LNCAP (cell line): ENCODE results near the gene WNT3A.

Source experiments
- TF ChIP-seq, protein P1 (sequence below): fragments of 450-650 bp; IDR thresholded peaks from 2 replicates; pipeline ENCODE4 v1.5.1; 2017; ENCODE audit warnings: mild to moderate bottlenecking

Gene WNT3A

DNA sequence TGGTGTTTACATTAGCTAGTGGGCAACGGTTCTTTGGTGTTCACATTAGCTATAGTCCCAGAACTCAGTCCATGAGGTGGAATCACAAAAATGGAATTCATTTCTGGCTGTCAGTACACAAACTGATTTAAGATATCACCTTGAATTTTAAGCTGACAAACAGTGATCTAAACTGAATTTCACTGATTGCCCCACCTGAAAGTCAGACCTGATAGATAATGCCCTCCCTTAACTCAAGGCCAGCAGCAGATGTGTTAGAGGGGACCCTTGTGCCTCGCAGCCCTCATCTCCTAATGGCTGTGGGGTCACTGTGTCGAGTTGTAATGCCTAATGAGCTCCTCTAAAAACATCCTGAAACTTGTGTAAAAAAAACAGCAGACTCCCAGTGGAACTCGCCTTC lies 84.3 kb downstream of the WNT3A start:
- TF ChIP-seq, protein P1, sequence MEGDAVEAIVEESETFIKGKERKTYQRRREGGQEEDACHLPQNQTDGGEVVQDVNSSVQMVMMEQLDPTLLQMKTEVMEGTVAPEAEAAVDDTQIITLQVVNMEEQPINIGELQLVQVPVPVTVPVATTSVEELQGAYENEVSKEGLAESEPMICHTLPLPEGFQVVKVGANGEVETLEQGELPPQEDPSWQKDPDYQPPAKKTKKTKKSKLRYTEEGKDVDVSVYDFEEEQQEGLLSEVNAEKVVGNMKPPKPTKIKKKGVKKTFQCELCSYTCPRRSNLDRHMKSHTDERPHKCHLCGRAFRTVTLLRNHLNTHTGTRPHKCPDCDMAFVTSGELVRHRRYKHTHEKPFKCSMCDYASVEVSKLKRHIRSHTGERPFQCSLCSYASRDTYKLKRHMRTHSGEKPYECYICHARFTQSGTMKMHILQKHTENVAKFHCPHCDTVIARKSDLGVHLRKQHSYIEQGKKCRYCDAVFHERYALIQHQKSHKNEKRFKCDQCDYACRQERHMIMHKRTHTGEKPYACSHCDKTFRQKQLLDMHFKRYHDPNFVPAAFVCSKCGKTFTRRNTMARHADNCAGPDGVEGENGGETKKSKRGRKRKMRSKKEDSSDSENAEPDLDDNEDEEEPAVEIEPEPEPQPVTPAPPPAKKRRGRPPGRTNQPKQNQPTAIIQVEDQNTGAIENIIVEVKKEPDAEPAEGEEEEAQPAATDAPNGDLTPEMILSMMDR: no peak

DNA sequence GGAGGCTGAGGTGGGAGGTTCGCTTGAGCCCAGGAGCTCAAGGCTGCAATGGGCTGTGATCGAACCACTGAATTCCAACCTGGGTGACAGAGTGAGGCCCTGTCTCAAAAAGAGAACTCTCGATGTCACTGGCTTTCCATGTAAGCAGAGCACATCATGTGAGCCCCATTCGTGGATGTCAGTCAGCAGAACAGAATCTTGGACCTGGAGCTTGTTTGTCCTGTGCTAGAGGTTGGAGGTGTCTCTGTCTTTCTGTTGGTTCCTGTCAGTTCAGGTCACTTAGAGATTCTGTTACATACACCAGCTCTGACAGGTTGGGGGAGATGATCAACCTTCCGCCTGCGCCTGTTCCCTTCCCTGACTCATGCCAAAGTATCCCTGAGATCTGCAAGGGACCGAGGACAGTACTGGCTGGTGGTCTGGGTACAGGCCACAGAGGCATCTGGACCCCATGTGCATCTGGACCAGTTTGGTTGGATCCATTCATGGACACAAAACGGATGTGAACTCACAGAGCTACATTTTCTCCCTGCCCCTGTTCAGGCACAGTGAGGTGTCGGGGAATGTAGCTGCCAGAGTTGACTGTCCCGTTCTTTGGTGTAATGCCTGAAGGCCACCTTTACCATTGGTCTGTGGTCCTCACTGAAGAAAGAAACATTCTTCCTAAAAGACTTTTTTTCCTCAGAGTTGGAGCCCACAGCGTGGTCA lies 85.7 kb downstream of the WNT3A start:
- TF ChIP-seq, protein P1: no peak

DNA sequence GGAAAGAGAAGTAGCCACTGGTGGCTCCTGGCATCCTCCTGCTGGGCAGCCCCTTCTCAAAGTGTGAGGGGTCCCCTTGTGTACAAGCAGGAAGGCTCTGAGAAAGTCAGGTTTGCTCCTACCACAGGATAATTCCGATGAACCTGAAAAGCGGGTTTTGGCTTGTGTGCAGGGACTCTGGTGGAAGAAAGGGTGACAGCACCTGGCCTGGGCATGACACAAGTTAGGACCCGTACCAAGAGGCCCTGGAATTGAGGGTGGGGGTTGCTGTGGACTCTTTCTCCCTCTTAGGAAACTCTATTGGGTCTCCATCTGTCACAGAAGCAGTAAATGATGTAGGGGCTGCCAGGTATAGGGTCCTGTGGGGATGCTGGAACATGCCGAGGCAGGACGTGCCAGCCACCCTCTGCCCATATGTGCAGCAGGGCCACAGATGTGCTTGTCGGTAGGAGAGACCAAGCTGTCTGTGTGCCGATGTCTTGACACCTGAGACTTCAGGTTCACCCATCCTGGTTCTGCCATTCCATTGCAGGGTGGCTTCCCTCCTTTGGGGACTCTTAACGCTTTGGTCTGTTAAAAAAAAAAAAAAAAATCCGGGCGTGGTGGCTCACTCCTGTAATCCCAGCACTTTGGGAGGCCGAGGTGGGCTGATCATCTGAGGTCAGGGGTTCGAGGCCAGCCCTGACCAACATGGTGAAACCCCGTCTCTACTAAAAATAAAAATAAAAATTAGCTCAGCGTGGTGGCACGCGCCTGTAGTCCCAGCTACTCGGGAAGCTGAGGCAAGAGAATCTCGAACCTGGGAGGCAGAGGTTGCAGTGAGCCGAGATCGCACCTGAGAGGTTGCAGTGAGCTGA lies 86.5 kb downstream of the WNT3A start:
- TF ChIP-seq, protein P1: no peak

DNA sequence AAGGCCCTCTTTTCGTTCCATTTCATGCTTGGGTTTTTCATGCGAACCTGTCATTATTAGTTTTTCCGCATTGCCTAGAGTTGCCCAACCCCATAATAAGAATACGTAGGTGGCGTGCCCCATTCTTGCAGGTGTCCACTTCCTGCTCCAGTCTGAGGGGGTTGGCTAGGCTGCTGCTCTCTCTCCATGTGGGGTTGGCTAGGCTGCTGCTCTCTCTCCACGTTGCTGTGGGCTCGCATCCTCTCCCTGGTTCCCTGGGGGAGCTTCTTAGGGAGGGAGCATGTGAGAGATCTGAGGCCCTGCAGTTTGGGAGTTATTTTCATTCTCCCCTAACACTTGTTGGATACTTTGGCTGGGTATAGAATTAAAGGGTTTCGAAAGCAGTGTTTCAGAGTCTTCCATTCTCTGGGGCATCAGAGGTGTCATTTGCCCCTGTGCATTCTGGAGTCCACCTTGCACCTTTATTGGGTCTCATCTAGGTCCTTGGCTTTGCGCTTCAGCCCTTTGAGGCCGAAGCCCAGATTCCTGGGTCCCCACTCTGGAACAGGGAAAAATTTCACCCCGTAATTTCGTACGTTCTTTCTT lies 87.7 kb downstream of the WNT3A start:
- TF ChIP-seq, protein P1: no peak

DNA sequence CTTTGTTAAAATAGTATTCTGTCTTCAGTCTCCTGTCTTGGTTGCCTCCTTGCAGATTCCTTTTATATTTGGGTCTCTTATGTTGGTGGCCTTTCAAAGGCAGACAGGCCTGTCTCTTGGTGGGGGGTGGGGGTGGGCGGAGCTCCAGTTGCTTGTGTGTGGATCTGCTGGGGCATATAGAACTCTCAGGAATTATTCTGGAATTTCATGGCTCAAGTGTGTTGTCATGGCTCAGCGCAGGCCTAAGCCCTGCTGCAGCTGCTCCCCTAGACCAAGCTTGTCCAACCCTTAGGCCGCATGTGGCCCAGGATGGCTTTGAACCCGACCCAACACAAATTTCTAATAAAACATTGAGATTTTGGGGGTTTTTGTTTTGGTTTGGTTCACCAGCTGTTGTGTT lies 88.4 kb downstream of the WNT3A start:
- TF ChIP-seq, protein P1: no peak

DNA sequence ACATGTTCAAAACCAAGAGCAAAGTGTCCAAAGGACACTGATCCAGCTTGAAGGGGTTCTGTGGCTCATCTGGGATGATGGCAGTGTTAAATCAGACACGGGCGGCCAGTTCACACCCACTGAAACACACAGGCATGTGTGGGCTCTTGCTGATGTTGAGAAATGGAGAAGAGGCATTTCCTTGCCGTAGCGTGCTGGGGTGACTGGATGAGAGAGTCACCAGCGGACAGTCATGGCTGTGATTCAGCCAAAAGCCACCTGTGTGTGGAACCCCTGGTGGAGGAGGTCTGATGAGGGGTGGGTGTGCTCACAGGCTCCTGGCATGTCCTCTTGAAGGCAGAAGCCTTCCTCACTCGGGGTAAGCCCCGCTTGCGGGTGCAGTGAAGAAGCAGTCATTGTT lies 89.1 kb downstream of the WNT3A start:
- TF ChIP-seq, protein P1: no peak

DNA sequence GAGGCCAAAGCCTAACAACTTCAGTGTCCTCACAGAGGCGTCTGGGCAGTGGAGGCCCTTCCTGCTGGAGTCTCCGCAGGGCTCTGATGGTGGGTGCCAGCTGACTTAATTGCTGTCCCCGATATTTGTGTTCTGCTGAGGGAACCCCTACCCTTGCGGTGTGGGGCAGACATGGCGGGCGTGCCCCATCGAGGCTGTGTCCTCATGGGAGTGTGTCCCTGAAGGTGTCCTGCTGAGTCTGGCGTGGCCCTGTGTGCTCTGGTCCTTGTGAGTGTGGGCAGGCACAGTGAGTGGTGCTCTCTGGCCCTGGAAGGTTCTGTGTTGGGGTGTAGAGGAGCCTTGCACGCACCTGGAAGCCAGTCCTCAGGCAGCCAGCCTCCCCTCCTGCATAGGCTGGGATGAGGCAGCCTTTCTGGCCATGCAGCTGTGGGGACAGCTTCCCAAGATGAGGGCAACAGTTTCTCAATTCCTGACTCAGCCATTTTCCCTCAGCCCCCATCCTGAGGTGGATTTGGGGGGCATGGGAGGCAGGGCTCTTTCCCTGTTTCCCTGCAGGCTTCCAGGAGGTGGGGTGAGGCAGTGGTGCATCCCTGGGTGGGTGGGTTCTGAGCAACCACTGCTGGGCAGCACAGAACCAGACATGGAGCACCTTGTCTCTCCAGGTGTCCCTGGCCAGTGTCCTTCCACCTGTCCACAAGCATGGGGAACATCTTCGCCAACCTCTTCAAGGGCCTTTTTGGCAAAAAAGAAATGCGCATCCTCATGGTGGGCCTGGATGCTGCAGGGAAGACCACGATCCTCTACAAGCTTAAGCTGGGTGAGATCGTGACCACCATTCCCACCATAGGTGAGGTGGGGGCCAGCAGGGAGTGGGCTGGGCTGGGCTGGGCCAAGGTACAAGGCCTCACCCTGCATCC lies 89.9 kb downstream of the WNT3A start:
- TF ChIP-seq, protein P1: no peak
